ENCODE data around the gene B9D2.

The B9D2 gene

DNA sequence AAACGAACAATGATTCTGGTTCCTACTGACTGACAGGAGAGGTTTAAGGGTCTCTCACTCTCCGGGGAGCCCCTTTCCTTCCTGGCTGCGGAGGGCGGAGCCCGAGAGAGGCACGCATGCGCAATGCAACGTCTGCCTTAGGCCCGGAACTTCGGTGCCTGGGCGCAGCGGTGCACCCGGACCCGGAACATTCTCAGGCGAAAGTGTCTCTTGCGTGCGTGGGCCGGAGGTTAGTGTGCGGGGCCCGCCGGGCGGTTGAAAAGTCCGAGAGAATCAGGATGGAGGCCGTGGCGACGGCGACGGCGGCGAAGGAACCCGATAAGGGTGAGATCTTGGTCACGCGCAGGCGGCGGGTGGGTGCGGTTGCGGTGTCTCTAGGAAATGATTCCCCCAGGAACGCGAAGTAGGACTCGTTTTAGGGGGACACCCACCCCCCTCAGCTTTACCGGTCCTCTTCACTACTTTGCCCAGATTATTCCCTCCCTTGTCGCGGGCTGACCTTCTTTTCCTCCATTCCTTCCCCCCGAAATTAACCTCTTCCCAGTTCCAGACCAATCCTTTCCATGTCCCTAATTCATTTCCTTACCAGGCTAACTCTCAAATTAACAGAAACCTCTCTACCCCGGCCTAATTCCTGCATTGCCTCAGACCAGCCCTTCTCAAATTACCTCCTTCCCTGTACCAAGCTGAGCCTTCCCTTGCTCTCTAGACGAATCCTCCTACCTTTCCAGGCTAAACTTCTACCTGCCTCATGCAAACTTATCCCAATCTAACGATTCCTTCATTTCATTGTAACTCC, 53.7 kb downstream of the B9D2 start, which contains the start of gene CCDC97 (continued):
- TF ChIP-seq, protein P1, sequence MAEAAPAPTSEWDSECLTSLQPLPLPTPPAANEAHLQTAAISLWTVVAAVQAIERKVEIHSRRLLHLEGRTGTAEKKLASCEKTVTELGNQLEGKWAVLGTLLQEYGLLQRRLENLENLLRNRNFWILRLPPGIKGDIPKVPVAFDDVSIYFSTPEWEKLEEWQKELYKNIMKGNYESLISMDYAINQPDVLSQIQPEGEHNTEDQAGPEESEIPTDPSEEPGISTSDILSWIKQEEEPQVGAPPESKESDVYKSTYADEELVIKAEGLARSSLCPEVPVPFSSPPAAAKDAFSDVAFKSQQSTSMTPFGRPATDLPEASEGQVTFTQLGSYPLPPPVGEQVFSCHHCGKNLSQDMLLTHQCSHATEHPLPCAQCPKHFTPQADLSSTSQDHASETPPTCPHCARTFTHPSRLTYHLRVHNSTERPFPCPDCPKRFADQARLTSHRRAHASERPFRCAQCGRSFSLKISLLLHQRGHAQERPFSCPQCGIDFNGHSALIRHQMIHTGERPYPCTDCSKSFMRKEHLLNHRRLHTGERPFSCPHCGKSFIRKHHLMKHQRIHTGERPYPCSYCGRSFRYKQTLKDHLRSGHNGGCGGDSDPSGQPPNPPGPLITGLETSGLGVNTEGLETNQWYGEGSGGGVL (tag by site-specific recombination; IDR thresholded peaks at IDR 0.05), result peak; percentile 87
- peak; percentile 92 for TF ChIP-seq ZBTB21 (tag by site-specific recombination; IDR thresholded peaks at IDR 0.05)
- 0 out of 2 replicates have a peak, but pooled peaks have one; percentile 10 for TF ChIP-seq ZNF155 (tag by site-specific recombination; IDR thresholded peaks at IDR 0.05)
- peak; percentile 13; the same call in 1 of the 2 replicates for TF ChIP-seq HOXD13 (CRISPR knock-in tag; IDR thresholded peaks at IDR 0.05; ENCODE audit: borderline replicate concordance)
- peak; percentile 94 for TF ChIP-seq ZBTB20 (tag by site-specific recombination; IDR thresholded peaks at IDR 0.05)
- TF ChIP-seq ZNF19 (tag by site-specific recombination; IDR thresholded peaks at IDR 0.05; ENCODE audit: low read depth), result no peak
- no peak for TF ChIP-seq TCF7L2 (IDR thresholded peaks at IDR 0.05; ENCODE audit: borderline replicate concordance, low read depth, low read length)
- TF ChIP-seq, protein P2, sequence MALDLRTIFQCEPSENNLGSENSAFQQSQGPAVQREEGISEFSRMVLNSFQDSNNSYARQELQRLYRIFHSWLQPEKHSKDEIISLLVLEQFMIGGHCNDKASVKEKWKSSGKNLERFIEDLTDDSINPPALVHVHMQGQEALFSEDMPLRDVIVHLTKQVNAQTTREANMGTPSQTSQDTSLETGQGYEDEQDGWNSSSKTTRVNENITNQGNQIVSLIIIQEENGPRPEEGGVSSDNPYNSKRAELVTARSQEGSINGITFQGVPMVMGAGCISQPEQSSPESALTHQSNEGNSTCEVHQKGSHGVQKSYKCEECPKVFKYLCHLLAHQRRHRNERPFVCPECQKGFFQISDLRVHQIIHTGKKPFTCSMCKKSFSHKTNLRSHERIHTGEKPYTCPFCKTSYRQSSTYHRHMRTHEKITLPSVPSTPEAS (tag by site-specific recombination; IDR thresholded peaks at IDR 0.05), result peak; percentile 80
- TF ChIP-seq ZBTB8A (tag by site-specific recombination; IDR thresholded peaks at IDR 0.05), result peak; percentile 80
- TF ChIP-seq ZNF561 (tag by site-specific recombination; IDR thresholded peaks at IDR 0.05; ENCODE audit: borderline replicate concordance), result peak; percentile 100
- TF ChIP-seq ZNF133 (tag by site-specific recombination; IDR thresholded peaks at IDR 0.05), result no peak
- TF ChIP-seq ZNF529 (tag by site-specific recombination; IDR thresholded peaks at IDR 0.05; ENCODE audit: insufficient replicate concordance), result no peak
- TF ChIP-seq SETDB1 (IDR thresholded peaks at IDR 0.05; ENCODE audit: insufficient read length, low read length), result no peak
- TF ChIP-seq ZNF670 (tag by site-specific recombination; IDR thresholded peaks at IDR 0.05; ENCODE audit: low read depth), result no peak; the same call in 1 of the 2 replicates
- peak; percentile 86 for TF ChIP-seq ZNF121 (tag by site-specific recombination; IDR thresholded peaks at IDR 0.05)
- no peak for TF ChIP-seq ZNF175 (tag by site-specific recombination; IDR thresholded peaks at IDR 0.05)
- TF ChIP-seq, protein P3, sequence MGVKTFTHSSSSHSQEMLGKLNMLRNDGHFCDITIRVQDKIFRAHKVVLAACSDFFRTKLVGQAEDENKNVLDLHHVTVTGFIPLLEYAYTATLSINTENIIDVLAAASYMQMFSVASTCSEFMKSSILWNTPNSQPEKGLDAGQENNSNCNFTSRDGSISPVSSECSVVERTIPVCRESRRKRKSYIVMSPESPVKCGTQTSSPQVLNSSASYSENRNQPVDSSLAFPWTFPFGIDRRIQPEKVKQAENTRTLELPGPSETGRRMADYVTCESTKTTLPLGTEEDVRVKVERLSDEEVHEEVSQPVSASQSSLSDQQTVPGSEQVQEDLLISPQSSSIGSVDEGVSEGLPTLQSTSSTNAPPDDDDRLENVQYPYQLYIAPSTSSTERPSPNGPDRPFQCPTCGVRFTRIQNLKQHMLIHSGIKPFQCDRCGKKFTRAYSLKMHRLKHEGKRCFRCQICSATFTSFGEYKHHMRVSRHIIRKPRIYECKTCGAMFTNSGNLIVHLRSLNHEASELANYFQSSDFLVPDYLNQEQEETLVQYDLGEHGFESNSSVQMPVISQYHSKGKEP (tag by site-specific recombination; IDR thresholded peaks at IDR 0.05), result peak; percentile 38; the same call in 1 of the 2 replicates
- TF ChIP-seq ZNF560 (tag by site-specific recombination; IDR thresholded peaks at IDR 0.05; ENCODE audit: borderline replicate concordance), result no peak

DNA sequence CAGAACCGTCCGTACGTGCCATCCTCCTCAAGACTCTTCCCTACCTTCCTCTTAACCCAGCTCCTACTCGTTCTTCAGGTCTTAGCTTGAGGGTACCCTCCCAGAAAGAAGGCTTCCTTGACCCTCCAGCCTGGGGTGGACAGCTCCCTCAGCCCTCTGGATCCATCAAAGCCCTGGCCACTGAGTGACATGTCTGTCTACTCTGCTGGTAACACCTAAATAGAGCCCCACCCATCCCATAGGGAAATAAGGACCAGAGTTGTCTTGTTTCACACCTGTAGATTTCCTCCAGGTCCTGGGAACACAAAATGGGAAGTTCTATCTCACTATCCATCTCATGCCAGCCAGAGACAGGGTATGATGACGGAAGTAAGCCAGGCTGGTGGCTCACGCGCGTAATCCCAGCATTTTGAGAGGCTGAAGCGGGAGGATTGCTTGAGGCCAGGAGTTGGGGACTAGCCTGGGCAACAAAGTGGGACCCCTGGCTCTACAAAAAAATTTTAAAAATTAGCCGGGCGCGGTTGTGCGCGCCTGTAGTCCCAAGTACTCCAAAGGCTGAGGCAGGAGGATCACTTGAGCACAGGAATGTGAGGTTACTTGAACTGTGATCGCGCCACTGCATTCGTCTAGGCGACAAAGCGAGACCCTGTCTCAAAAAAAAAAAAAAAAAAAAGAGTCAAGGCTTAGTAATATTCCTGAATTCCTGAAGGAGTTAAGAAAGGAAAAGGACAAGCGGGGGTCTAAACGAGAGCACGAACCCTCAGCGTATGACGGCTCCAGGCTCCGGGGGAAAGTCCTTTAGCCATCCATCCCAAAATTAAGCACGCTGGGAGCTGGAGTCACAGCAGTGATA, 54.5 kb downstream of the B9D2 start:
- Histone ChIP-seq H3K36me3 (ENCODE audit: control insufficient read depth in 2 of 2, insufficient read depth in 1 of 2, low read length in 2 of 2) (peaks cover 61 to 66% of the 10 kb centered on the region in 2 experiments), H3K27ac (ENCODE audit: extremely low read depth, low read depth, low read length) (peak overlapping the region; percentile 98), H3K4me1 (ENCODE audit: control insufficient read depth, insufficient read depth, low read length) (peaks cover 20% of the 10 kb centered on the region), H3K4me3 (ENCODE audit: low read depth, low read length) (peak overlapping the region; percentile 77), H3K9me3 (ENCODE audit: control insufficient read depth, insufficient read depth, low read depth, low read length) (no peaks in the 10 kb centered on the region)
- ChIA-PET CTCF (interaction anchor here (0.6 to 5.3 kb wide), 47 partner anchors 8 to 847 kb away, joined by 3 to 120 read pairs (median 4); partner anchors contain the start of genes B9D2, DMAC2, HNRNPUL1 and TGFB1), POLR2A (interaction anchor here (0.7 to 2.5 kb wide), 11 partner anchors 16 to 126 kb away, joined by 3 to 17 read pairs (median 3); partner anchors contain the start of genes B9D2 and HNRNPUL1)
- TF ChIP-seq, protein P4, sequence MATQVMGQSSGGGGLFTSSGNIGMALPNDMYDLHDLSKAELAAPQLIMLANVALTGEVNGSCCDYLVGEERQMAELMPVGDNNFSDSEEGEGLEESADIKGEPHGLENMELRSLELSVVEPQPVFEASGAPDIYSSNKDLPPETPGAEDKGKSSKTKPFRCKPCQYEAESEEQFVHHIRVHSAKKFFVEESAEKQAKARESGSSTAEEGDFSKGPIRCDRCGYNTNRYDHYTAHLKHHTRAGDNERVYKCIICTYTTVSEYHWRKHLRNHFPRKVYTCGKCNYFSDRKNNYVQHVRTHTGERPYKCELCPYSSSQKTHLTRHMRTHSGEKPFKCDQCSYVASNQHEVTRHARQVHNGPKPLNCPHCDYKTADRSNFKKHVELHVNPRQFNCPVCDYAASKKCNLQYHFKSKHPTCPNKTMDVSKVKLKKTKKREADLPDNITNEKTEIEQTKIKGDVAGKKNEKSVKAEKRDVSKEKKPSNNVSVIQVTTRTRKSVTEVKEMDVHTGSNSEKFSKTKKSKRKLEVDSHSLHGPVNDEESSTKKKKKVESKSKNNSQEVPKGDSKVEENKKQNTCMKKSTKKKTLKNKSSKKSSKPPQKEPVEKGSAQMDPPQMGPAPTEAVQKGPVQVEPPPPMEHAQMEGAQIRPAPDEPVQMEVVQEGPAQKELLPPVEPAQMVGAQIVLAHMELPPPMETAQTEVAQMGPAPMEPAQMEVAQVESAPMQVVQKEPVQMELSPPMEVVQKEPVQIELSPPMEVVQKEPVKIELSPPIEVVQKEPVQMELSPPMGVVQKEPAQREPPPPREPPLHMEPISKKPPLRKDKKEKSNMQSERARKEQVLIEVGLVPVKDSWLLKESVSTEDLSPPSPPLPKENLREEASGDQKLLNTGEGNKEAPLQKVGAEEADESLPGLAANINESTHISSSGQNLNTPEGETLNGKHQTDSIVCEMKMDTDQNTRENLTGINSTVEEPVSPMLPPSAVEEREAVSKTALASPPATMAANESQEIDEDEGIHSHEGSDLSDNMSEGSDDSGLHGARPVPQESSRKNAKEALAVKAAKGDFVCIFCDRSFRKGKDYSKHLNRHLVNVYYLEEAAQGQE (tag by site-specific recombination; IDR thresholded peaks at IDR 0.05), result peak; percentile 58
- no peak for TF ChIP-seq HOXA7 (CRISPR knock-in tag; IDR thresholded peaks at IDR 0.05; ENCODE audit: borderline replicate concordance)
